BJ (cell line): ENCODE measurements around the gene AKTIP. TPM values are rescaled to one million over a fixed set of nuclear protein-coding genes. Genes with fewer than 3 reads are reported as not detected.
"Not testable (repeated sequence)": the region's sequence is repeated elsewhere in the genome, so short reads cannot be mapped to it uniquely, and the experiment has no call there.

ENCODE experiments used
- CTCF ChIA-PET: fragments of 350-600 bp; formaldehyde crosslinking; extraction: SDS; loops from one replicate; lab custom pipeline; 2021; ENCODE audit warnings: antibody characterized with exemption, inconsistent platforms; lab: Yijun Ruan, JAX
- POLR2A ChIA-PET: fragments of 300-600 bp; sonication (Branson Sonifier 250); formaldehyde crosslinking; extraction: SDS; loops from one replicate; lab custom pipeline; 2021; ENCODE audit warnings: antibody characterized with exemption; lab: Charles Lee
- DNase-seq: peaks from one replicate; pipeline ENCODE4 v3.0.0-alpha.2; 2011; ENCODE audit warnings: low read depth
- H3K27me3 ChIP-seq: 2 replicates; pipeline ENCODE4 v1.6.0; 2011; ENCODE audit warnings: low read length; ENCODE audit not compliant: control insufficient read depth, insufficient read depth
- H3K36me3 ChIP-seq: 2 replicates; pipeline ENCODE4 v1.5.1; 2011; ENCODE audit warnings: low read length; ENCODE audit not compliant: control insufficient read depth, insufficient read depth
- H3K4me3 ChIP-seq: 2 replicates; pipeline ENCODE4 v1.5.1; 2011; ENCODE audit warnings: low read depth, mild to moderate bottlenecking, control low read depth, low read length
- polyA plus RNA-seq: library from polyadenylated mRNA; depleted of rRNA; stranded (reverse); fragments of >200 nt; gene quantifications from 2 replicates; pipeline ENCODE4 v1.2.3, GENCODE V29; 2011
- TF ChIP-seq, protein P1 (sequence below): IDR thresholded peaks from 2 replicates; pipeline ENCODE4 v1.5.1; 2011; ENCODE audit warnings: low read depth, mild to moderate bottlenecking, control low read depth, inconsistent platforms, low read length, moderate library complexity; ENCODE audit not compliant: insufficient read depth

AKTIP gene
- polyA plus RNA-seq, 1 experiment: 26.0 TPM

DNA sequence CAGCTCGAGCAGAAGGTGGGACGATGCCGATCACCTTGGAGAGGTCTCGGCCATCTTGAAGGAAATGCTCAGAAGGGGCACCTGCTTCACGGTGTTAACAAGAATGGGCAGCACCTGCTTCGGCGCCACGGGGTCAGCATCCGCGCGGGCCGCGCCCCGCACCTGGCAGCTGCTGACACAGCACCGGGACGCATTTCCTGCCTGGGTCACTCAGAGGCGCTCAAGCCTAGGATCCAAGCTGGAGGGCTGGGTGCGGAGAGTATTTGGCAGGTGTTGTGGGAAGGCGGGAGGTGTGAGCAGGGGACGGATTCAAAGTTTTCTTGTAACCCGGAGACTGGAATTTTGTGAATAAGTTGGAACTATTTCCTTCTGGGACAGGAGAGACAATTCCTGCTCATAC, 39.3 kb upstream of the AKTIP start:
- ChIA-PET POLR2A (no interaction called here), CTCF (no interaction called here)

DNA sequence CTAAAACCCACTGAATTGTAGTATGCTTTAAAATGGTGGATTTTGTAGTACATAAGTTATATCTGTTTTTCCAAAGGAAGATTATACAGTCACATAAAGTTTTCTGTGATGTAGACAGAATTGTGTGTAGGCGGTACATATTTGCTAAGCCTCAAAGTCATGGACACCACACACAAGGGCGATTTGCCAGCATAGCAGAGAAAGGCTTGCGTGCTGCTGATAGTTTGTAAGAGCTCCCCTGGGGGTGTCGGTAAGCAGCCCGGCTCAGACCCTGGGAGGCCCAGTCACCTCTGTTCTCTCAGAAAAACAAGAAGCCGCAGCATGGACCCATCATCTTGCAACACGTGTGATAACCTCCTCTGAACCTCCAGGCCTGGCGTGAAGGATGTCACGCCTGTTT, 38.3 kb upstream of the AKTIP start:
- CTCF ChIA-PET: no interaction called here
- peaks cover 2% of the 10 kb centered on the region; the same call in 1 of the 2 replicates for H3K27me3 ChIP-seq
- DNase-seq: no peak
- no peak overlapping the region for H3K4me3 ChIP-seq
- H3K36me3 ChIP-seq: no peaks in the 10 kb centered on the region
- TF ChIP-seq, protein P1, sequence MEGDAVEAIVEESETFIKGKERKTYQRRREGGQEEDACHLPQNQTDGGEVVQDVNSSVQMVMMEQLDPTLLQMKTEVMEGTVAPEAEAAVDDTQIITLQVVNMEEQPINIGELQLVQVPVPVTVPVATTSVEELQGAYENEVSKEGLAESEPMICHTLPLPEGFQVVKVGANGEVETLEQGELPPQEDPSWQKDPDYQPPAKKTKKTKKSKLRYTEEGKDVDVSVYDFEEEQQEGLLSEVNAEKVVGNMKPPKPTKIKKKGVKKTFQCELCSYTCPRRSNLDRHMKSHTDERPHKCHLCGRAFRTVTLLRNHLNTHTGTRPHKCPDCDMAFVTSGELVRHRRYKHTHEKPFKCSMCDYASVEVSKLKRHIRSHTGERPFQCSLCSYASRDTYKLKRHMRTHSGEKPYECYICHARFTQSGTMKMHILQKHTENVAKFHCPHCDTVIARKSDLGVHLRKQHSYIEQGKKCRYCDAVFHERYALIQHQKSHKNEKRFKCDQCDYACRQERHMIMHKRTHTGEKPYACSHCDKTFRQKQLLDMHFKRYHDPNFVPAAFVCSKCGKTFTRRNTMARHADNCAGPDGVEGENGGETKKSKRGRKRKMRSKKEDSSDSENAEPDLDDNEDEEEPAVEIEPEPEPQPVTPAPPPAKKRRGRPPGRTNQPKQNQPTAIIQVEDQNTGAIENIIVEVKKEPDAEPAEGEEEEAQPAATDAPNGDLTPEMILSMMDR: no peak
- POLR2A ChIA-PET: no interaction called here

More for the DNA sequence above, 39.3 kb upstream of the AKTIP start:
- DNase-seq: no peak
- H3K36me3 ChIP-seq: no peaks in the 10 kb centered on the region
- H3K27me3 ChIP-seq: peaks cover 5% of the 10 kb centered on the region; the same call in 1 of the 2 replicates
- TF ChIP-seq, protein P1: no peak
- no peak overlapping the region for H3K4me3 ChIP-seq

DNA sequence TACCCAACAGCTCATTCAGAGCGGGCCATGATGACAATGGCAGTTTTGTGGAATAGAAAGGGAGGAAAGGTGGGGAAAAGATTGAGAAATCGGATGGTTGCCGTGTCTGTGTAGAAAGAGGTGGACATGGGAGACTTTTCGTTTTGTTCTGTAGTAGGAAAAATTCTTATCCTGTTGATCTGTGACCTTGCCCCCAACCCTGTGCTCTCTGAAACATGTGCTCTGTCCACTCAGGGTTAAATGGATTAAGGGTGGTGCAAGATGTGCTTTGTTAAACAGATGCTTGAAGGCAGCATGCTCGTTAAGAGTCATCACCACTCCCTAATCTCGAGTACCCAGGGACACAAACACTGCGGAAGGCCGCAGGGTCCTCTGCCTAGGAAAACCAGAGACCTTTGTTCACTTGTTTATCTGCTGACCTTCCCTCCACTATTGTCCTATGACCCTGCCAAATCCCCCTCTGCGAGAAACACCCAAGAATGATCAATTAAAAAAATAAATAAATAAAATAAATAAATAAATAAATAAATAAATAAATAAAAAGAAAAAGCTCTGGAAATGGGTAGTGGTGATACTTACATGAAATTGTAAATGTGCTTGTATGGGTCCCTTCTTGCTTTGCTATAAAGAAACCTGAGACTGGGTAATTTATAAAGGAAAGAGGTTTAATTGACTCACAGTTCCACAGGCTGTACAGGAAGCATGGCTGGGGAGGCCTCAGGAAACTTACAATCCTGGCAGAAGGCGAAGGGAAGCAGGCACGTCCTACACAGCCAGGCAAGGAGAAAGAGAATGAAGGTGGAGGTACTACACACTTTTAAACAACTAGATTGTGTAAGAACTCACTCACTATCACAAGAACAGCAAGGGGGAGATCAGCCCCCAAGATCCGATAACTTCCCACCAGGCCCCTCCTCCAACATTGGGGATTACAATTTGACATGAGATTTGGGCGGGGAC, 37.0 kb upstream of the AKTIP start:
- POLR2A ChIA-PET, H3K27me3 ChIP-seq, H3K4me3 ChIP-seq, CTCF ChIA-PET, H3K36me3 ChIP-seq, DNase-seq: not testable (repeated sequence)

DNA sequence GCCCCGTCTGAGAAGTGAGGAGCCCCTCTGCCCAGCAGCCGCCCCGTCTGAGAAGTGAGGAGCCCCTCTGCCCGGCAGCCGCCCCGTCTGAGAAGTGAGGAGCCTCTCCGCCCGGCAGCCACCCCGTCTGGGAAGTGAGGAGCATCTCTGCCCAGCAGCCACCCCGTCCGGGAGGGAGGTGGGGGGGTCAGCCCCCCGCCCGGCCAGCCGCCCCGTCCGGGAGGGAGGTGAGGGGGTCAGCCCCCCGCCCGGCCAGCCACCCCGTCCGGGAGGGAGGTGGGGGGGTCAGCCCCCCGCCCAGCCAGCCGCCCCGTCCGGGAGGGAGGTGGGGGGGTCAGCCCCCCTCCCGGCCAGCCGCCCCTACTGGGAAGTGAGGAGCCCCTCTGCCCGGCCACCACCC, 36.3 kb upstream of the AKTIP start:
- H3K36me3 ChIP-seq, POLR2A ChIA-PET, H3K27me3 ChIP-seq, DNase-seq, CTCF ChIA-PET, H3K4me3 ChIP-seq: not testable (repeated sequence)

DNA sequence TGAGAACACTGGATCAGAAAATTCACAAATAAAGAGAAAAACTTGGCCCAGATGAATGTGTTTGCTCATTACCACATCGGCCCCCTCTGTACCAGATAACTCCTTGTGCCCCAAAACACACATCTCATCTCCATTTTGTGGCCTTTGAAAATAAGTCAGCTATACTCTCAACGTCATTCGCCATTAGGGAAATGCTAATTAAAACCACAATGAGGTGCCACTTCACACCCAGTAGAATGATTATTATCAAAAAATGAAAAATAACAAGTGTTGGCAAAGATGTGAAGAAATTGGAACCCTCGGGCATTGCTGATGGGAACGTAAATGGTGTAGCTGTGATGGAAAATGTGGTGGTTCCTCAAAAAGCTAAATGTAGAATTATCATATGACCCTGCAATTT, 34.6 kb upstream of the AKTIP start:
- POLR2A ChIA-PET: no interaction called here
- TF ChIP-seq, protein P1: no peak
- no peaks in the 10 kb centered on the region; the same call in 1 of the 2 replicates for H3K27me3 ChIP-seq
- H3K36me3 ChIP-seq: no peaks in the 10 kb centered on the region
- no peak for DNase-seq
- CTCF ChIA-PET: interaction anchor here (2.1 kb wide), 1 partner anchor 13 kb away, joined by 10 read pairs; no protein-coding TSS in a partner anchor
- H3K4me3 ChIP-seq: no peak overlapping the region

DNA sequence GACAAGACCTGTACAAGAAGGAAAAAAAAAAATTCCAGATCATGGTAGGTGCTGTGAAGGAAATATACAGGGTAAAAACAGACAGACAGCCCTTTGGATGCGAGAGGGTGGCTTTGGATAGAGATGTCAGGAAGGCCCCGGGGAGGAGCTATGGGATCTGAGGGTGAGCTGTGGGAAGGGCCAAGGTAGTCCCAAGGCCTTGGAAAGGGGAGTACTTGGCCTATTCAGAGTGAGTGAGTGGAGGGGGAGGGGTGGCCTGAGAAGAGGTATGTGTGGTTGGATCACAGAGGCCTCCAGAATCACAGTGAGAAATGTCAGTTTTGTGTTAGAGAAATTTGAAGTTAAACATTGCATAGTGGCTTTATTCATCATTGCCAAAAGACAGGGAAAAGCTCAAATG, 31.2 kb upstream of the AKTIP start:
- ChIA-PET CTCF (no interaction called here), POLR2A (no interaction called here)
- TF ChIP-seq, protein P1: no peak
- DNase-seq: no peak
- Histone ChIP-seq H3K27me3 (no peaks in the 10 kb centered on the region; the same call in 1 of the 2 replicates), H3K36me3 (no peaks in the 10 kb centered on the region), H3K4me3 (no peak overlapping the region)
